Measurements from ENCODE around the gene CRELD2. TPM values are rescaled to one million over a fixed set of nuclear protein-coding genes. Genes with fewer than 3 reads are reported as not detected.

CRELD2 gene
- total and polyA plus RNA-seq, 2 of the 13 experiments (the other 11 are each of a cell fraction or from before 2014, with no cell fraction given), result 17.2 to 44.7 TPM

DNA sequence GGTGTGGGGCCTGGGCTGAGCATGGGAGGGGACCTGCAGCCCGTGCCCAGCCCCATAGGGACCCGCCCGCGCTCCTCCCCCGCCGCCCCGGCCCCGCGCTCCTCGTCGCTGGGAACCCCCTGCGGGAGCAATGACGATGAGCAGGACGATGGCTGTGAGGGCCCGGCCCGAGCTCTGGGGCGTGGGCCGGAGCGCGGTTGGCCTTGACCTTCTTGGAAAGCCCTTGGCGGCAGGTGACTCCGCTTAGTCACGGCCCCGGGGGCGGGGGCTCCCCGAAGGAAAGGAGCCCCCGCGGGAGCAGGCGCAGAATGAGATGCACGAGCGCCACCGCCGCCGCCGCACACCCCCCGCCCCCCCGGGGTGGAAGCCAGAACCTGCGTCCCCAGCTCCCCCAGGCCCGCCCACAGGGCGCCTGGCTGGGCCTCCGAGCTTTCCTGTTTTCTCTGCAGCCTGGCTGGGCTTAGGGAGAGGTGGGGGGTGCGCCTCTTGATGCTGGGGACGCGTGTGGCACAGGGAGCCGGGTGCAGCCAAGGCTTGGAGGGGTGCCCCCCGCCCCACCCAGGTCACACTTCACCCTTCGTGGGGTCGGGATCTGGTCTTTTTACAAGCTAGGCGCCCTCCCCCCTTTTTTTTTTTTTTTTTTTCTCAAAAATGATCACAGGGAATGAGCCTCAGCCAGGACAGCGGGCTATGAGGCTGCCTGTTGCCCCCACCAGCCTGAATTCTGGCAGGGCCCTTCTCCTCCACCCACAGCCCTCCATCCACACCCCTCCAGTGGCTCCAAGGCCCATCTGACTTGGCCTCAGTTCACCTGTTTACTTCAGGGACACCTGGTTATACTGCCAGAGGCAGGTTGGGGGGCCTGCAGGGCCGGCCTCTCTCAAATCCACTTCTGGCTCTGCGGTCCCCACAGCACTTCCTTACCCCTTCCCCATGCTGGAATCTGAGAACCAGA lies 17.9 kb downstream of the CRELD2 start (continued):
- TF ChIP-seq, protein P1, sequence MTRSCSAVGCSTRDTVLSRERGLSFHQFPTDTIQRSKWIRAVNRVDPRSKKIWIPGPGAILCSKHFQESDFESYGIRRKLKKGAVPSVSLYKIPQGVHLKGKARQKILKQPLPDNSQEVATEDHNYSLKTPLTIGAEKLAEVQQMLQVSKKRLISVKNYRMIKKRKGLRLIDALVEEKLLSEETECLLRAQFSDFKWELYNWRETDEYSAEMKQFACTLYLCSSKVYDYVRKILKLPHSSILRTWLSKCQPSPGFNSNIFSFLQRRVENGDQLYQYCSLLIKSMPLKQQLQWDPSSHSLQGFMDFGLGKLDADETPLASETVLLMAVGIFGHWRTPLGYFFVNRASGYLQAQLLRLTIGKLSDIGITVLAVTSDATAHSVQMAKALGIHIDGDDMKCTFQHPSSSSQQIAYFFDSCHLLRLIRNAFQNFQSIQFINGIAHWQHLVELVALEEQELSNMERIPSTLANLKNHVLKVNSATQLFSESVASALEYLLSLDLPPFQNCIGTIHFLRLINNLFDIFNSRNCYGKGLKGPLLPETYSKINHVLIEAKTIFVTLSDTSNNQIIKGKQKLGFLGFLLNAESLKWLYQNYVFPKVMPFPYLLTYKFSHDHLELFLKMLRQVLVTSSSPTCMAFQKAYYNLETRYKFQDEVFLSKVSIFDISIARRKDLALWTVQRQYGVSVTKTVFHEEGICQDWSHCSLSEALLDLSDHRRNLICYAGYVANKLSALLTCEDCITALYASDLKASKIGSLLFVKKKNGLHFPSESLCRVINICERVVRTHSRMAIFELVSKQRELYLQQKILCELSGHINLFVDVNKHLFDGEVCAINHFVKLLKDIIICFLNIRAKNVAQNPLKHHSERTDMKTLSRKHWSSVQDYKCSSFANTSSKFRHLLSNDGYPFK (CRISPR knock-in tag; IDR thresholded peaks at IDR 0.05; ENCODE audit: borderline replicate concordance), result no peak
- TF ChIP-seq, protein P2, sequence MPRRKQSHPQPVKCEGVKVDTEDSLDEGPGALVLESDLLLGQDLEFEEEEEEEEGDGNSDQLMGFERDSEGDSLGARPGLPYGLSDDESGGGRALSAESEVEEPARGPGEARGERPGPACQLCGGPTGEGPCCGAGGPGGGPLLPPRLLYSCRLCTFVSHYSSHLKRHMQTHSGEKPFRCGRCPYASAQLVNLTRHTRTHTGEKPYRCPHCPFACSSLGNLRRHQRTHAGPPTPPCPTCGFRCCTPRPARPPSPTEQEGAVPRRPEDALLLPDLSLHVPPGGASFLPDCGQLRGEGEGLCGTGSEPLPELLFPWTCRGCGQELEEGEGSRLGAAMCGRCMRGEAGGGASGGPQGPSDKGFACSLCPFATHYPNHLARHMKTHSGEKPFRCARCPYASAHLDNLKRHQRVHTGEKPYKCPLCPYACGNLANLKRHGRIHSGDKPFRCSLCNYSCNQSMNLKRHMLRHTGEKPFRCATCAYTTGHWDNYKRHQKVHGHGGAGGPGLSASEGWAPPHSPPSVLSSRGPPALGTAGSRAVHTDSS (CRISPR knock-in tag; conservative IDR thresholded peaks at IDR 0.05), result no peak
- TF ChIP-seq, protein P3, sequence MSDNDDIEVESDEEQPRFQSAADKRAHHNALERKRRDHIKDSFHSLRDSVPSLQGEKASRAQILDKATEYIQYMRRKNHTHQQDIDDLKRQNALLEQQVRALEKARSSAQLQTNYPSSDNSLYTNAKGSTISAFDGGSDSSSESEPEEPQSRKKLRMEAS (IDR thresholded peaks at IDR 0.05), result no peak; the same call in 1 of the 2 replicates
- TF ChIP-seq XBP1 (CRISPR knock-in tag; IDR thresholded peaks at IDR 0.05) (no peak), RFXANK (CRISPR knock-in tag; IDR thresholded peaks at IDR 0.05) (no peak), ZNF569 (CRISPR knock-in tag; IDR thresholded peaks at IDR 0.05; ENCODE audit: borderline replicate concordance) (no peak), KDM4B (CRISPR knock-in tag; IDR thresholded peaks at IDR 0.05) (no peak), ZEB1 (IDR thresholded peaks at IDR 0.05; ENCODE audit: insufficient replicate concordance, low read depth) (no peak), SCMH1 (CRISPR knock-in tag; IDR thresholded peaks at IDR 0.05; ENCODE audit: borderline replicate concordance) (no peak), ZNF10 (CRISPR knock-in tag; IDR thresholded peaks at IDR 0.05; ENCODE audit: borderline replicate concordance, low read depth) (no peak), JUND (CRISPR knock-in tag; IDR thresholded peaks at IDR 0.05) (peak; percentile 26; the same call in 1 of the 2 replicates), IRX3 (CRISPR knock-in tag; IDR thresholded peaks at IDR 0.05; ENCODE audit: borderline replicate concordance, low read depth) (no peak), SOX6 (IDR thresholded peaks at IDR 0.05) (no peak), SOX6 (CRISPR knock-in tag; IDR thresholded peaks at IDR 0.05) (peak; percentile 81)
- TF ChIP-seq, protein P4, sequence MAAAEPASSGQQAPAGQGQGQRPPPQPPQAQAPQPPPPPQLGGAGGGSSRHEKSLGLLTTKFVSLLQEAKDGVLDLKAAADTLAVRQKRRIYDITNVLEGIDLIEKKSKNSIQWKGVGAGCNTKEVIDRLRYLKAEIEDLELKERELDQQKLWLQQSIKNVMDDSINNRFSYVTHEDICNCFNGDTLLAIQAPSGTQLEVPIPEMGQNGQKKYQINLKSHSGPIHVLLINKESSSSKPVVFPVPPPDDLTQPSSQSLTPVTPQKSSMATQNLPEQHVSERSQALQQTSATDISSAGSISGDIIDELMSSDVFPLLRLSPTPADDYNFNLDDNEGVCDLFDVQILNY (CRISPR knock-in tag; conservative IDR thresholded peaks at IDR 0.05), result no peak
- TF ChIP-seq, protein P5, sequence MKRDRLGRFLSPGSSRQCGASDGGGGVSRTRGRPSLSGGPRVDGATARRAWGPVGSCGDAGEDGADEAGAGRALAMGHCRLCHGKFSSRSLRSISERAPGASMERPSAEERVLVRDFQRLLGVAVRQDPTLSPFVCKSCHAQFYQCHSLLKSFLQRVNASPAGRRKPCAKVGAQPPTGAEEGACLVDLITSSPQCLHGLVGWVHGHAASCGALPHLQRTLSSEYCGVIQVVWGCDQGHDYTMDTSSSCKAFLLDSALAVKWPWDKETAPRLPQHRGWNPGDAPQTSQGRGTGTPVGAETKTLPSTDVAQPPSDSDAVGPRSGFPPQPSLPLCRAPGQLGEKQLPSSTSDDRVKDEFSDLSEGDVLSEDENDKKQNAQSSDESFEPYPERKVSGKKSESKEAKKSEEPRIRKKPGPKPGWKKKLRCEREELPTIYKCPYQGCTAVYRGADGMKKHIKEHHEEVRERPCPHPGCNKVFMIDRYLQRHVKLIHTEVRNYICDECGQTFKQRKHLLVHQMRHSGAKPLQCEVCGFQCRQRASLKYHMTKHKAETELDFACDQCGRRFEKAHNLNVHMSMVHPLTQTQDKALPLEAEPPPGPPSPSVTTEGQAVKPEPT (CRISPR knock-in tag; IDR thresholded peaks at IDR 0.05; ENCODE audit: low read depth), result no peak
- TF ChIP-seq, protein P6, sequence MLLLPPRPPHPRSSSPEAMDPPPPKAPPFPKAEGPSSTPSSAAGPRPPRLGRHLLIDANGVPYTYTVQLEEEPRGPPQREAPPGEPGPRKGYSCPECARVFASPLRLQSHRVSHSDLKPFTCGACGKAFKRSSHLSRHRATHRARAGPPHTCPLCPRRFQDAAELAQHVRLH (CRISPR knock-in tag; IDR thresholded peaks at IDR 0.05; ENCODE audit: borderline replicate concordance, low read depth), result 0 out of 2 replicates have a peak, but pooled peaks have one; percentile 57
- TF ChIP-seq, protein P7, sequence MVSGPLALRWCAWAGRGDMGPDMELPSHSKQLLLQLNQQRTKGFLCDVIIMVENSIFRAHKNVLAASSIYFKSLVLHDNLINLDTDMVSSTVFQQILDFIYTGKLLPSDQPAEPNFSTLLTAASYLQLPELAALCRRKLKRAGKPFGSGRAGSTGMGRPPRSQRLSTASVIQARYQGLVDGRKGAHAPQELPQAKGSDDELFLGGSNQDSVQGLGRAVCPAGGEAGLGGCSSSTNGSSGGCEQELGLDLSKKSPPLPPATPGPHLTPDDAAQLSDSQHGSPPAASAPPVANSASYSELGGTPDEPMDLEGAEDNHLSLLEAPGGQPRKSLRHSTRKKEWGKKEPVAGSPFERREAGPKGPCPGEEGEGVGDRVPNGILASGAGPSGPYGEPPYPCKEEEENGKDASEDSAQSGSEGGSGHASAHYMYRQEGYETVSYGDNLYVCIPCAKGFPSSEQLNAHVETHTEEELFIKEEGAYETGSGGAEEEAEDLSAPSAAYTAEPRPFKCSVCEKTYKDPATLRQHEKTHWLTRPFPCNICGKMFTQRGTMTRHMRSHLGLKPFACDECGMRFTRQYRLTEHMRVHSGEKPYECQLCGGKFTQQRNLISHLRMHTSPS (CRISPR knock-in tag; IDR thresholded peaks at IDR 0.05; ENCODE audit: low read depth), result peak; percentile 55; the same call in 1 of the 2 replicates

Data from HepG2 (cell line).